HepG2 (cell line): ENCODE results near the gene PLA1A. TPM values are rescaled to one million over a fixed set of nuclear protein-coding genes. Genes with fewer than 3 reads are reported as not detected.

ENCODE experiments used
- CCAR2 ChIP-seq: fragments of 200-400 bp; formaldehyde crosslinking; optimal IDR thresholded peaks from 2 replicates; pipeline ENCODE3; 2018; ENCODE audit warnings: low read depth, mild to moderate bottlenecking, low read length, moderate library complexity
- DPF2 ChIP-seq: sonication (generic); formaldehyde crosslinking; IDR thresholded peaks from 2 replicates; pipeline ENCODE4 v1.4.0; 2020; ENCODE audit warnings: mild to moderate bottlenecking, low read depth, missing genetic modification reagents, borderline replicate concordance
- ESRRA ChIP-seq: sonication (generic); formaldehyde crosslinking; IDR thresholded peaks from 2 replicates; pipeline ENCODE4 v1.5.1; 2020; ENCODE audit warnings: mild to moderate bottlenecking, low read depth, missing genetic modification reagents
- GMEB1 ChIP-seq: sonication (generic); formaldehyde crosslinking; IDR thresholded peaks from 2 replicates; pipeline ENCODE4 v1.5.1; 2020; ENCODE audit warnings: missing genetic modification reagents, mild to moderate bottlenecking, borderline replicate concordance
- IRF1 ChIP-seq: sonication (generic); formaldehyde crosslinking; IDR thresholded peaks from 2 replicates; pipeline ENCODE4 v1.4.0; 2020; ENCODE audit warnings: low read depth, mild to moderate bottlenecking, missing genetic modification reagents
- KIAA2018 ChIP-seq: sonication (generic); formaldehyde crosslinking; IDR thresholded peaks from 2 replicates; pipeline ENCODE4 v1.5.0; 2020; ENCODE audit warnings: mild to moderate bottlenecking, missing genetic modification reagents, borderline replicate concordance
- KMT2B ChIP-seq: IDR thresholded peaks from 2 replicates; pipeline ENCODE4 v1.6.1; 2016; ENCODE audit warnings: missing genetic modification reagents, missing compliant biosample characterization
- PAX8 ChIP-seq: sonication (generic); formaldehyde crosslinking; IDR thresholded peaks from 2 replicates; pipeline ENCODE4 v1.8.0; 2022; ENCODE audit warnings: mild to moderate bottlenecking, missing genetic modification reagents, borderline replicate concordance
- SNAPC2 ChIP-seq: sonication (generic); formaldehyde crosslinking; IDR thresholded peaks from 2 replicates; pipeline ENCODE4 v1.8.1; 2022; ENCODE audit warnings: mild to moderate bottlenecking, missing genetic modification reagents
- SNRNP70 ChIP-seq: fragments of 200-400 bp; formaldehyde crosslinking; IDR thresholded peaks from 2 replicates; pipeline ENCODE4 v1.6.1; 2017; ENCODE audit warnings: mild to moderate bottlenecking, low read depth, low read length, moderate library complexity
- TBX3 ChIP-seq: fragments of 450-650 bp; IDR thresholded peaks from 2 replicates; pipeline ENCODE4 v1.6.1; 2017; ENCODE audit warnings: antibody characterized with exemption, mild to moderate bottlenecking, inconsistent platforms, borderline replicate concordance
- ZNF224 ChIP-seq: sonication (generic); formaldehyde crosslinking; IDR thresholded peaks from 2 replicates; pipeline ENCODE4 v1.5.0; 2020; ENCODE audit warnings: mild to moderate bottlenecking, missing genetic modification reagents
- ZNF292 ChIP-seq: sonication (generic); formaldehyde crosslinking; IDR thresholded peaks from 2 replicates; pipeline ENCODE4 v1.8.1; 2022; ENCODE audit warnings: mild to moderate bottlenecking, low read depth, missing genetic modification reagents, borderline replicate concordance
- ZNF441 ChIP-seq: sonication (generic); formaldehyde crosslinking; IDR thresholded peaks from 2 replicates; pipeline ENCODE4 v1.7.0; 2021; ENCODE audit warnings: missing genetic modification reagents, borderline replicate concordance
- ZNF678 ChIP-seq: sonication (generic); formaldehyde crosslinking; IDR thresholded peaks from 2 replicates; pipeline ENCODE4 v1.4.0; 2020; ENCODE audit warnings: mild to moderate bottlenecking, missing genetic modification reagents
- ZNF713 ChIP-seq: sonication (generic); formaldehyde crosslinking; IDR thresholded peaks from 2 replicates; pipeline ENCODE4 v1.4.0; 2020; ENCODE audit warnings: mild to moderate bottlenecking, missing genetic modification reagents
- polyA plus RNA-seq, 8 experiments: library from polyadenylated mRNA; depleted of rRNA in 3 of 8; stranded (reverse) in 7 of 8; unstranded in 1 of 8; fragments of >200 nt; fragmentation: Illumina TruSeq in 4 of 8; extraction: Trizol in 4 of 8; gene quantifications; 2 replicates each; pipeline versions ENCODE4 v1.2.1 to v1.2.3, GENCODE V29; 2011 to 2016; ENCODE audit warnings: low read depth in 4 of 8, missing spikeins in 1 of 8, mixed read lengths in 1 of 8; ENCODE audit not compliant: insufficient read depth in 1 of 8
- total RNA-seq, 5 experiments: library from RNA; depleted of rRNA; stranded (reverse); fragments of >200 nt; fragmentation: Illumina TruSeq; extraction: Trizol; gene quantifications; 2 replicates each; pipeline ENCODE4 v1.2.3, GENCODE V29; 2016; ENCODE audit warnings: low read depth in 1 of 5

The PLA1A gene
- total and polyA plus RNA-seq, 2 of the 13 experiments (the other 11 are each of a cell fraction or from before 2014, with no cell fraction given) = 0.11 to 0.18 TPM

- TF ChIP-seq ZNF292 (CRISPR knock-in tag) (no peak), ESRRA (CRISPR knock-in tag) (no peak), CCAR2 (no peak), GMEB1 (CRISPR knock-in tag) (no peak), SNRNP70 (no peak), KMT2B (no peak), SNAPC2 (CRISPR knock-in tag) (no peak), KIAA2018 (CRISPR knock-in tag) (no peak), DPF2 (CRISPR knock-in tag) (no peak), IRF1 (no peak), PAX8 (CRISPR knock-in tag) (no peak), ZNF224 (CRISPR knock-in tag) (no peak), ZNF678 (CRISPR knock-in tag) (no peak), ZNF713 (CRISPR knock-in tag) (no peak), TBX3 (no peak), ZNF441 (CRISPR knock-in tag) (no peak)
Measured at GRCh38 chr3:119590706-119591105, 7.0 kb upstream of the PLA1A start (continued).
